GM21737 (cell line): Measurements from ENCODE around the gene MED27.

Experiments used
- ATAC-seq: cut with Tn5 transposase; IDR thresholded peaks from one replicate; pipeline ENCODE4 v1.9.1; 2021; ENCODE audit warnings: mild to moderate bottlenecking, moderate library complexity; ENCODE audit not compliant: unreplicated experiment

Gene MED27

DNA sequence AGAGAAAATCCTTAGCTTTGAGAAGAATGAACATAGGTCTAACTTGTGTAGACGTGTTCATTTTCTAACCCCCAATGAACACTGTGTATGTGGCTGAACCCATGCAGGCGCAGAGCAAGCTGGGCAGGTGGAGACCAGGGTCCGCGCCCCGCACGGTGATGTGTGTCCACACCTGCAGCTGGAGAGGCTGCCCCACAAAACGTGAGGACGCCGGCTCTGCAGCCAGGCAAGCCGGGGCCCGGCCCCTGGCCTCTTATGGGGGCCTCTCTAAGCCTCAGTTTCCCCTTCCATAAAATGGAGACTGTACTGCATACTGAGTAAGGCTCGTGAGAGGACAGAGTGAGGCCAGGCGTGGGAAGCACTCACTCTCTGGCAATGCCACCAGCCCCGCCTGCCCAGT lies 215.1 kb downstream of the MED27 start:
- no peak for ATAC-seq

GRCh38 chr9:131863306-131863896 lies 216.3 kb downstream of the MED27 start:
- no peak for ATAC-seq

- no peak for ATAC-seq
Measured at GRCh38 chr9:131862261-131862660, 217.4 kb downstream of the MED27 start.

- no peak for ATAC-seq
Measured at GRCh38 chr9:131860430-131860829, 219.2 kb downstream of the MED27 start.

- no peak for ATAC-seq
Measured at GRCh38 chr9:131858147-131858546, 221.5 kb downstream of the MED27 start.

DNA sequence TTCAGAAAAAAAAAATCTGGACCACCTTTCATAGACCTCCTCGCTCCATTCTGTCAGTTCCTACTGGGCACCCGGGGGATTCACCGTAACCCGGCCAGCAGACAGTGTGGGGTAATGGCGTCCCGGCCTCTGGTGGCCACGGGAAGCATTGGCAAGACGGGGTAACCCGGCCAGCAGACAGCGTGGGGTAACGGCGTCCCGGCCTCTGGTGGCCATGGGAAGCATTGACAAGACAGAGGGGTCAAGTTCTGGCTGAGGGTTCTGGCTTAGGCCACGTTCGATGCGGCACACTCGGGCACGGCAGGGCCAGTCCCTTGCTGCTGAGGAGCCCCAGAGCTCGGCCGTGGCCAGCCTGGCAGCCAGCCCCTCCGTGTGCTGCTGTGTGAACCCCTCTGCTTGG lies 223.6 kb downstream of the MED27 start:
- ATAC-seq, result no peak

- ATAC-seq, result no peak
Measured at GRCh38 chr9:131854896-131855613, 224.6 kb downstream of the MED27 start.

DNA sequence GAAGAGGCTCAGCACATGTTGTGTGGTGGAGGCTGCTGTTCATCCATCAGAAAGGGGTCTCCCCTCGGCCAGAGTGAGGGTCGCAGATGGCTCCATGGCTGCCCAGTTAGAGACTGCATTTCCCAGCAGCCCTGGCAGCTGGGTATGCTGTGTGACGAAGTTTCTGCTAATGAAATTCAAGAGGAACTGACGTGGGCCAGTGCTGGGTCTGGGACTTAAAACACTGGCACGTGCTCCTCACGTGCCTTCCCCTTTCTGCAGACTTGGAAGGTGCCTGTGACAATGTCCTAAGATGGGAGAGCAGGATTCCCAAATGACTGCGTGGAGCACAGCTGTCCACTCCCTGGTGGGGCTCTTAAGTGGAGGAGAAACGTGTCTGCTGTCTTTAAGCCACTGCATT lies 225.3 kb downstream of the MED27 start:
- no peak for ATAC-seq

- no peak for ATAC-seq
Measured at GRCh38 chr9:131853434-131853833, 226.2 kb downstream of the MED27 start.

DNA sequence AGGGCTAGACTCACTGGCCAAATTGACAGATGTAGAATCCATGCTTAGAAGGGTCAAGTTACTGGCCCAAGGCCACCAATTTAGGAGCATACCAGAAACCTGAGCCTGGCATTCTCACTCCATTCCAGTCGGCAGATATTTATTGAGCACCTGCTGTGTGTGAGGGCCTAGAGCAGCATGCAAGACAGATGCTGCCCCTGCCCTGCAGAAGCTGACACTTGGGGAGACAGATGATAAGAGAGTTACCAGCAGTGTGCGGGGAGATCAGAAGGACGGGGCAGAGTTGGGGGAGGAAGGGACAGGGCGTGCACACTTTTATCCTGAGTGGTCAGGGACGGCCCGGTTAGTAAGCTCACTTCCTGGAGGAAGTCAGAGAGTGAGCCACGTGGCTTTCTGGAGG lies 228.3 kb downstream of the MED27 start:
- ATAC-seq, result no peak

- ATAC-seq, result no peak
Measured at GRCh38 chr9:131849391-131849790, 230.3 kb downstream of the MED27 start.

DNA sequence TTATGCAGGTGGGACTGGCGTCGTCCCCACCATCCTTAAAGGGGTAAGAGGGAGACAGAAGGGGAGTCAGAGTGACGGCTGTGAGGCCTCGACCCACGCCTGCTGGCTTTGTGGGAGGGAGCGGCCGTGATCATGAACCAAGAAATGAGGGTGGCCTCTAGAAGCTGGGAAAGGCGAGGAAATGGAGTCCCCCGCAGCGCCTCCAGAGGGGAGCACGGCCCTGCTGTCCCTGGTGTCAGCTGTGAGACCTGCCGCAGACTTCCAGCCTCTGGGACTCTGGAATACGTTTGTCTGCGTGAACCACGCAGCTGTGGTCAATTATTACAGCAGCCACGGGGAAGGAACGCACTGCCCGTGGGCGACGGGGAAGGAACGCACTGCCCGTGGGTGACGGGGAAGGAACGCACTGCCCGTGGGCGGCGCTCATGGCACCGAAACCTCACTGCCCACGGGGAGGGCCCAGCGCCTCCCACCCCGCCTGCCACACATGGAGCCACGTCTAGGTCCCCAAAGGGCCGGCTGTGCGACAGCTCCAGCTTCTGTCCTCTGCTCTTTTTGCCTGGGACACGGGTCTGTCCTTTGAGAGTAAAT lies 231.0 kb downstream of the MED27 start:
- ATAC-seq, result no peak

DNA sequence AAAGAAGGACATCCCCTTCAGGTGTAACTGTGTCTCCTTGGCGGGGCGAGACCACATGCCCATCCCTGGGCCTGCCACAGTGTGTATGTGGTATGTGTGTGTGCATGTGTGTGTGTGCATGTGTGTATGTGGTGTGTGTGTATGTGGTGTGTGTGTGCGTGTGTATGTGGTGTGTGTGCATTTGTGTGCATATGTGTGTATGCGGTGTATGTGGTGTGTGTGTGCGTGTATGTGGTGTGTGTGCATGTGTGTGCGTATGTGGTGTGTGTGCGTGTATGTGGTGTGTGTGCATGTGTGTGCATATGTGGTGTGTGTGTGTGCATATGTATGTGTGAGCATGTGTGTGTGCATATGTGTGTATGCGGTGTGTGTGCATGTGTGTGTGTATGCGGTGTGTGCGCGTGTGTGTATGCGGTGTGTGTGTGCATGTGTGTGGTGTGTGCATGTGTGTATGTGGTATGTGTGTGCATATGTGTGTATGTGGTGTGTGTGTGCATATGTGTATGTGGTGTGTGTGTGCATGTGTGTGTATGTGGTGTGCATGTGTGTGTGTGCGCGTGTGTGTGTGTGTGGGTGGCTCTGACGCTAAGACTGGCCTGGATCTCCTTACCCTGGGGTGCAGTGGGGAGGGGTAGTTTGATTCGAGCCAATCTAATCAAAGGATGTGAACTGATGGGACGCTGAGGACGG lies 231.9 kb downstream of the MED27 start:
- ATAC-seq, result no peak

DNA sequence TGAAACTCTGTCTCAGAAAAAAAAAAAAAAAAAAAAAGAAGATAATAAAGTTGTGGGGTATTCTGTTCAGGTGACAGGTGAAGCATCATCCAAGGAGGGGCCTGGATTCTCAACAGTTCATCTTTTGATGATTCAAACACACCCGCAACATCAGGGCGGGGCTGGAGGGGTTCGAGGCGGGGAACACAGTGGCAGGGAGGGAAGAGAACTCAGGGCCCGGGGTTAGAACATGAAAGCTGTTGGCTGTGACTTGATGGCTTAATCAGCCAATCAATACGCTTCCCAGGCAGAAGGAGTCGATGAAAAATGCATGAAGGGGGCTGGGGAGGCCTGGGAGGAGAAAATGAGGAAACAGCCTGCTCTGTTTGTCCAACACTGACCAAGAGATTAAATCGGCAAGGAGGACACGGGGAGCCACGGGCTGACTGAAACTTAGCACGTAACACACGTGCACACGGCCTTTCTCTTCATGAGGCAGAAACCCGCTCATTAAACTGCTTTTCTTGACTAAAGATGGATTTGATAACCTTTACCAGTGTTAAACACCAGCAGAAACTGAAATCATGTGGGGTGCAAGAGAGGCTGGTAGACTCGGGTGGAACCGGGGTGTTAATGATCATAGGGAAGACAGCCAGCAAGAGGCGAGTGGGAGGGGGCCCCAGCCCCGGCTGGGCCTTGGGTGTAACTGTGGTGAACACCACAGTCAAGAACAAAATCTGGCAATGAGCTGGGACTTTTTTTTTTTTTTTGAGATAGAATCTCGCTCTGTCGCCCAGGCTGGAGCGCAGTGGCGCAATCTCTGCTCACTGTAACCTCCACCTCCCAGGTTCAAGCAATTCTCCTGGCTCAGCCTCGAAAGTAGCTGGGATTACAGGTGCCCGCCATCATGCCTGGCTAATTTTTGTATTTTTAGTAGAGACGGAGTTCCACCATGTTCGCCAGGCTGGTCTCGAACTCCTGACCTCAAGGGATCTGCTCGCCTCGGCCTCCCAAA lies 234.1 kb downstream of the MED27 start:
- no peak for ATAC-seq

DNA sequence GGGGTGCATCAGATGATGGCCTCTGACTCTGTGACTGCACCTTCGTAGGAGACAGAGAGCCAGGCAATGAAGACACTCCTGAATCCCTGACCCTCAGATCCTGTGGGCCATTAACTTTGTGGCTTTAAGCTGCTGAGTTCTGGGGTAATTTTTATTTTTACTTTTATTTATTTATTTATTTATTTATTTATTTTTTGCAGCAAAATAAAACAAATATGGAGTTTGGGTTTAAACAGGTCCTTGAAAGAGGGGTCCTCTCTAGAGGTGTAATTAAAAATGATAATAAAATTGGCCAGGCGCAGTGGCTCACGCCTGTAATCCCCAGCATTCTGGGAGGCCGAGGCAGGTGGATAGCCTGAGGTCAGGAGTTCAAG lies 234.9 kb downstream of the MED27 start:
- ATAC-seq, result no peak

DNA sequence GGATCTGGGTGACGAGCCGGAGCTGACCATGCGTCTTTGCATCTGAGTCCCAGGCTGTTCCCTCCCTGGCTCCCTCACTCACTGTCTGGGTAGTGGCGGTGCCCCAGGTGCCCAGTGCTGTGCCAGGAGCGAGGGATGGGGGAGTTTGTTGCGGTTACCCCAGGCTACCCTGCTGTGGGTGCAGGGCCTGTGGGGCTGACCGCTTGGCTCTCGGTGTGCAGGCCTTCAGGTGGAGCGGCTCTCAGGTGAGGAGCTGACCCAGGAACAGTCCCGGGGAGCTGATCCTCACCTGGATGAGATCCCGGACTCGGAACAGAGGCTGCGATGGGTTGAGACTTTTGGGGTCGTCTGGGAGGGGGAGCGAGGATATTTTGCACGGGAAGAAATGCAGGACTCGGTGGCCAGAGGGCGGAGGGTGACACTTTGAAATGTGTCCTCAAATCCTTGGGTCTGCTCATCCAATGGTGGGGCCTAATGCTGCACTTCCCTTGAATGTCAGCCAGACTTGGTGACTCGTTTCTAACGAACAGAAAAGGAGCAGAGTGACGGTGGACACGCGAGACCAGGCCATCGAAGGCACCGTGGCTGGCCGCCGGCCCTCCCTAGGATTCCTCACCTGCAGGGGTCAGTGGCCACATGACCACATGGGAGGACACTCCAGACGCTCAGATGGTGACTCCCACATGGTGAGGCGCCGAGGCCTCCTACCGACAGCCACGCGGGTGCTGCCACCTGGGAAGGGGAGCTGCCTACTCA lies 235.5 kb downstream of the MED27 start:
- no peak for ATAC-seq

GRCh38 chr9:131841765-131842318 lies 237.8 kb downstream of the MED27 start:
- no peak for ATAC-seq

- ATAC-seq, result no peak
Measured at GRCh38 chr9:131840751-131841702, 238.6 kb downstream of the MED27 start.

DNA sequence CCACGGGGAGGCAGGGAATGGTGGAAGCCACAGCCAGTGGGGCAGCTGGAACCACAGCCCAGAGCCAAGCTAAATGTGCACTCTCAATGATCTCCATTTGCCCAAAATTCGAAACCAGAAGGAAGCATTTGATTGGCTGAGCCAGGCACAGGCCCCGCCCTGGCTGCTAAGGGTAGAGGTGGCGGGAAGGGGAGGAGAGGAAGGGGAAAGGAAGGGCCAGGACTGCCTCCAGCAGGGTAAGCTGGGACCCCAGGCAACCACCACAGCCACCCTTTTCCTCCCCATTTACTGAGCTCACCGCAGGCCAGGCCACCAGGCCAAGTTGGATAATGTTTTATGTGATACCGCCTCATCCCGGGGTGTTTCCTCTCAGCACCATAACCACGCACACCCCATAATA lies 239.4 kb downstream of the MED27 start:
- no peak for ATAC-seq
